Activated naive CD4-positive, alpha-beta T cell treated with anti-CD3 and anti-CD28 coated beads for 36 hours (primary cell): ENCODE results near the gene RUFY3. TPM values are rescaled to one million over a fixed set of nuclear protein-coding genes. Genes with fewer than 3 reads are reported as not detected.
"Not testable (repeated sequence)": the region's sequence is repeated elsewhere in the genome, so short reads cannot be mapped to it uniquely, and the experiment has no call there.

Experiments used
- CTCF ChIA-PET: fragments of 350-600 bp; sonication (Branson Sonifier 250); formaldehyde crosslinking; loops from one replicate; lab custom pipeline; 2021; ENCODE audit warnings: antibody characterized with exemption; lab: Charles Lee
- DNase-seq: peaks from one replicate; pipeline ENCODE4 v3.0.0-alpha.2; 2020
- H3K27ac Mint-ChIP-seq: one replicate; pipeline ENCODE4 v1.8.0; 2021; ENCODE audit warnings: mild to moderate bottlenecking, mixed read lengths
- H3K27me3 Mint-ChIP-seq: one replicate; pipeline ENCODE4 v1.8.0; 2021; ENCODE audit warnings: low read depth, mixed read lengths
- H3K36me3 Mint-ChIP-seq: one replicate; pipeline ENCODE4 v1.8.0; 2021; ENCODE audit warnings: low read depth, mixed read lengths
- H3K4me1 Mint-ChIP-seq: one replicate; pipeline ENCODE4 v1.8.0; 2021; ENCODE audit warnings: low read depth, mixed read lengths
- H3K4me3 Mint-ChIP-seq: one replicate; pipeline ENCODE4 v1.8.0; 2021; ENCODE audit warnings: mild to moderate bottlenecking, moderate library complexity, mixed read lengths
- H3K9me3 Mint-ChIP-seq: one replicate; pipeline ENCODE4 v1.8.0; 2021; ENCODE audit warnings: mixed read lengths
- intact Hi-C: fragments of 100-400 bp; cut with micrococcal nuclease; formaldehyde crosslinking; loops from one replicate; pipeline ENCODE4 v1.15.1; 2023
- total RNA-seq, 2 experiments: library from RNA; stranded (reverse); gene quantifications; one replicate each; pipeline ENCODE4 v1.2.3, GENCODE V29; 2021

RUFY3 gene
- total RNA-seq, 2 experiments from 2014 or later = 14.9 to 18.0 TPM

GRCh38 chr4:70691661-70692060 is 30.1 kb upstream of the RUFY3 start:
- intact Hi-C loops = no loop called here
- Mint-ChIP-seq H3K4me3 (no peak overlapping the region), H3K27me3 (no peaks in the 10 kb centered on the region), H3K9me3 (no peaks in the 10 kb centered on the region), H3K36me3 (peaks cover 29% of the 10 kb centered on the region), H3K27ac (no peak overlapping the region), H3K4me1 (peaks cover 33% of the 10 kb centered on the region)
- DNase-seq = no peak
- CTCF ChIA-PET = interaction anchor here (0.6 to 3.0 kb wide), 2 partner anchors 12 to 20 kb away, joined by 3 to 18 read pairs; no protein-coding TSS in a partner anchor

- H3K4me3 Mint-ChIP-seq, H3K27me3 Mint-ChIP-seq, DNase-seq, intact Hi-C loops, H3K9me3 Mint-ChIP-seq, H3K27ac Mint-ChIP-seq: not testable (repeated sequence)
- CTCF ChIA-PET = interaction anchor here (3.0 kb wide), 1 partner anchor 9 kb away, joined by 18 read pairs; no protein-coding TSS in a partner anchor
- peaks cover 23% of the 10 kb centered on the region for H3K4me1 Mint-ChIP-seq
- peaks cover 17% of the 10 kb centered on the region for H3K36me3 Mint-ChIP-seq
These were observed 27.1 kb upstream of the RUFY3 start for GRCh38 chr4:70694633-70695032.

GRCh38 chr4:70698435-70698834 is 23.3 kb upstream of the RUFY3 start:
- CTCF ChIA-PET = interaction anchor here (2.2 kb wide), 1 partner anchor 9 kb away, joined by 4 read pairs; the partner anchor contains the start of gene UTP3
- H3K4me1 Mint-ChIP-seq, DNase-seq, H3K36me3 Mint-ChIP-seq, H3K9me3 Mint-ChIP-seq, intact Hi-C loops, H3K4me3 Mint-ChIP-seq, H3K27me3 Mint-ChIP-seq, H3K27ac Mint-ChIP-seq: not testable (repeated sequence)

DNA sequence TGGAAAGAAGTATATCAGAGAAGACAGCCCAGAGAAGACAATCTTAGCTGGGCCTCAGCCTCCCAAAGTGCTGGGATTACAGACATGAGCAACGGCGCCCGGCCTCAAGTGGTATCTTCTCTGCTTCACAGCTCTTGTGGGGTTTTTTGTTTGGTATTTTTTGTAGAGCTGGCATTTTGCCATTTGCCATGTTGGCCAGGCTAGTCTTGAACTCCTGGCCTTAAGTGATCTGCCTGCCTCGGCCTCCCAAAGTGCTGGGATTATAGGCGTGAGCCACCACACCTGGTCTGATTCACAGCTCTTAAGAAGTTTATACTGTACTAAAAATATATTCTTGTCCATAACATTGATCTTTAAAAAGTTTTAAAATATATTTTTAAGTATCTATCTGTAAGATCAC is 21.1 kb upstream of the RUFY3 start:
- CTCF ChIA-PET = interaction anchor here (0.8 to 1.2 kb wide), 2 partner anchors 12 to 13 kb away, joined by 3 read pairs; no protein-coding TSS in a partner anchor
- peaks cover 8% of the 10 kb centered on the region for H3K4me1 Mint-ChIP-seq
- H3K27me3 Mint-ChIP-seq = no peaks in the 10 kb centered on the region
- no peak overlapping the region for H3K4me3 Mint-ChIP-seq
- no peaks in the 10 kb centered on the region for H3K9me3 Mint-ChIP-seq
- H3K27ac Mint-ChIP-seq = no peak overlapping the region
- DNase-seq = no peak
- peaks cover 1% of the 10 kb centered on the region for H3K36me3 Mint-ChIP-seq
- intact Hi-C loops = loop anchor here (5.0 kb wide), 1 partner anchor 938 kb away; the partner anchor contains the start of gene SULT1B1

DNA sequence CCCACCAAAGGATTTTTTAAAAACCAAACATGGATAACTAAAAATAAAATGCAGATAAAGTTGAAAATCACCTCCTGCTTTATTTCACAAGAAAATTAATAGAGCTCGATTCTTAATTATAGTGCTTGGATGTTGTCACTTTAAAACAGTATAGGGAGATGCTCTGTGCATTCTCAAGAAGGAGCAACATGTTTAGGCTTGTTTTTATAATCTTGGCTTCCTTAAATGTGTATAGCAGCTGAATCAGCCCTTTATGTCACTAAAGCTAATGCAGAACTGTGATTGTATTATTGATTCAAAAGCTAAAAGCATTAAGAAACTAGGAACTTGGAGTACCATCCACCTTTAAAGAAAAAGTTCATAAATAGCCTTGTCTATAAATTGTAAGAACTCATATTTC is 20.5 kb upstream of the RUFY3 start:
- intact Hi-C loops = loop anchor here (5.0 kb wide), 1 partner anchor 939 kb away; the partner anchor contains the start of gene SULT1B1
- no peaks in the 10 kb centered on the region for H3K27me3 Mint-ChIP-seq
- no peak overlapping the region for H3K4me3 Mint-ChIP-seq
- DNase-seq = no peak
- no peak overlapping the region for H3K27ac Mint-ChIP-seq
- no peaks in the 10 kb centered on the region for H3K9me3 Mint-ChIP-seq
- CTCF ChIA-PET = interaction anchor here (0.7 to 1.2 kb wide), 3 partner anchors 12 to 321 kb away, joined by 3 read pairs; no protein-coding TSS in a partner anchor
- peaks cover 1% of the 10 kb centered on the region for H3K36me3 Mint-ChIP-seq
- H3K4me1 Mint-ChIP-seq = peaks cover 13% of the 10 kb centered on the region

DNA sequence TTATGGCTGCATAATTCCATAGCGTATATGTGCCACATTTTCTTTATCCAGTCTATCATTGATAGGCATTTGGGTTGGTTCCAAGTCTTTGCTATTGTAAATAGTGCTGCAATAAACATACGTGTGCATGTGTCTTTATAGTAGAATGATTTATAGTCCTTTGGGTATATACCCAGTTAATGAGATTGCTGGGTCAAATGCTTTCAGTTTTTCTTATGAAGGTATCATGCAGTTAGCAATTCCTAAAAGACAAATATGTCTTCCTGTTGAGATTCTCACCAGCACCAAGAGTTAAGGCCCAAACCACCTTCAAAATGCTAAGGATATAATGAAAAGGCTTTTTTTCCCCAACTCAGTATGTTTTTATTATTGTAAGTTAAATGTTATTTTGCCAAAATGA is 19.2 kb upstream of the RUFY3 start:
- H3K4me3 Mint-ChIP-seq, H3K36me3 Mint-ChIP-seq, DNase-seq, H3K9me3 Mint-ChIP-seq, H3K27me3 Mint-ChIP-seq, H3K27ac Mint-ChIP-seq: not testable (repeated sequence)
- CTCF ChIA-PET = interaction anchor here (1.9 to 2.6 kb wide), 4 partner anchors 10 to 35 kb away, joined by 4 to 18 read pairs (median 12); no protein-coding TSS in a partner anchor
- intact Hi-C loops = loop anchor here (5.0 kb wide), 1 partner anchor 940 kb away; the partner anchor contains the start of gene SULT1B1
- peaks cover 19% of the 10 kb centered on the region for H3K4me1 Mint-ChIP-seq

DNA sequence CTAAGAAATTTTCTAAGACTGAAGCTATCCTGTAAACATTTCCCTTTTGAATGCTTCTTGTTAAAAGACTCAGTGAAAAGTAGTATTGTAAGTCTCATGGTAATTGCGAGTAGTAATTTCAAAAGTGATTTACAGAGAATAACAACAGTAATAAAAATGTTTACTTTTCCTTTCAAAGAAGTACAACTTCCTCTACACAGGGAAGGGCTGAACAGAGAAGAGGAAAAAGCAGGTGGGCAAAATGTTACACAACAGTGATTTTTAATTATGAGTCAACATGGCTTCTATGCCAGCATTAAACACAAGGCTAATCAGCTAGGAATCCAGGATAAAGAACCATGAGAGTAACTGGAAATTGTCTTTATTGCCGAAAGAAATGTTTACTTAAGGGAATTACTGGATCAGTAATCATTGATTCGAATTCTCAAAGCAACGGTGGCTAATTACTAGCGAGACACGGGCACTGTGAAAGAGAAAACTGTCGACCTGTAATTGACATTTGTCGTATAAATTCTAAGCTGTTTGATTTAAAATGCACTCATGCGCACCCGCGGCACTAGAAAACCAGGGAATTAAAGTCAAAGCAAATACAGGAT is 18.0 kb upstream of the RUFY3 start:
- Mint-ChIP-seq H3K27me3 (no peaks in the 10 kb centered on the region), H3K27ac (peak overlapping the region; percentile 85), H3K4me3 (peak overlapping the region; percentile 81), H3K36me3 (peaks cover 1% of the 10 kb centered on the region), H3K4me1 (peaks cover 19% of the 10 kb centered on the region), H3K9me3 (no peaks in the 10 kb centered on the region)
- CTCF ChIA-PET = interaction anchor here (0.6 to 2.6 kb wide), 12 partner anchors 11 to 307 kb away, joined by 3 to 18 read pairs (median 4); no protein-coding TSS in a partner anchor
- intact Hi-C loops = loop anchor here (1.0 to 5.0 kb wide), 5 partner anchors 15 to 941 kb away; partner anchors contain the start of genes DCK, SULT1B1 and UTP3
- peak; percentile 31 for DNase-seq

DNA sequence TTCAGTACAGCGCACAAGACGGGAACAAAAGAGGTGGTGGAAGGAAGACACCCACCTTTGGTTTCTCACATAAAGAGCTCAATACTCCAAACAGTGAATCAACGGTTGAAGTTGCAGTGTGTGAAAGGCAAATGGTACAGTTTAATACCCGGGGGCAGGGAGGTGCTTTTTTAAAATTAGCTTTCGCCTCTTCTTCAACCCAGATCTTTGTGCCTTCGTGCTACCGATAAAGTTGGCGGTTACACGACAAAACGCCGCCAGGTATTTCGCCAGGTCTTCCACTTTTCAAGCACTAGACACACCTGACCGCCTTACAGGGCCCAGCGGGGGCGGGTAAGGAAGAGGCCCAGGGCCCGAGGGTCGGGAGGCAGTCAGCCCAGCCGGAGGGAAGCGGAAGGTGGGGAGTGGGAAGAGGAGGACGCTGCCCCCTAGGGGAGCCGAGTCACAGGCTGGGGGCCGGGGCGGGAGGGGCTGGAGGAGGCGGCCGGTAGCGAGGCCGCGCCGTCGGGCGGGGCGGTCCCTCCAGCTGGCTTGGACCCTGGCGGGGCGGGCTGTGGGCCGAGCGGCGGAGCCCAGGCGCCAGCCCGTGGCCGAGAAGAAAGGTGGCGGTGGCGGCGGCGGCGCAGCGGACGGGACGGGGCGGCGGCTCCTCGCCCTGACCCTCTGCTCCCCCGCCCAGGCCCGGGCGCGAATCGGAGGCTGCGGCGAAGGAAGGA is 17.4 kb upstream of the RUFY3 start:
- intact Hi-C loops = loop anchor here (1.0 to 5.0 kb wide), 5 partner anchors 16 to 942 kb away; partner anchors contain the start of genes DCK, SULT1B1 and UTP3
- Mint-ChIP-seq H3K27ac (peak overlapping the region; percentile 85), H3K4me1 (peaks cover 26% of the 10 kb centered on the region), H3K4me3 (peak overlapping the region; percentile 81), H3K27me3 (no peaks in the 10 kb centered on the region), H3K9me3 (no peaks in the 10 kb centered on the region), H3K36me3 (peaks cover 1% of the 10 kb centered on the region)
- peak; percentile 69 for DNase-seq
- CTCF ChIA-PET = interaction anchor here (0.5 to 2.6 kb wide), 14 partner anchors 11 to 318 kb away, joined by 3 to 18 read pairs (median 4); partner anchors contain the start of gene UTP3

DNA sequence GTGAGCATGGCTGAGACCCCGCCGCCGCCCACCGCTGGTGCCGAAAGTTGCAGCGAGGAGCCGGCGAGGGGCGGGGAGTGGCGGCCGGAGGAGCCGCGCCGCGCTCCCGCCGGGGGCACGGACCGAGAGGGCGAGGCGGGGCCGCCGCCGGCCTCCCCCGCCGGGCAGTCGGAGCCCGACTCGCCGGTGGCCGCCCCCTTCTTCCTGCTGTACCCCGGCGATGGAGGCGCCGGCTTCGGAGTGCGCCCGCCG is 16.9 kb upstream of the RUFY3 start:
- H3K27me3 Mint-ChIP-seq = no peaks in the 10 kb centered on the region
- no peak for DNase-seq
- peaks cover 1% of the 10 kb centered on the region for H3K36me3 Mint-ChIP-seq
- H3K27ac Mint-ChIP-seq = no peak overlapping the region
- CTCF ChIA-PET = interaction anchor here (0.9 to 2.6 kb wide), 4 partner anchors 12 to 30 kb away, joined by 6 to 18 read pairs (median 10); partner anchors contain the start of gene UTP3
- intact Hi-C loops = loop anchor here (1.0 to 5.0 kb wide), 9 partner anchors 8 to 943 kb away; partner anchors contain the start of genes DCK, GRSF1, MOB1B and SULT1B1
- peak overlapping the region; percentile 81 for H3K4me3 Mint-ChIP-seq
- H3K9me3 Mint-ChIP-seq = no peaks in the 10 kb centered on the region
- H3K4me1 Mint-ChIP-seq = peaks cover 30% of the 10 kb centered on the region

- peak overlapping the region; percentile 90 for H3K27ac Mint-ChIP-seq
- peaks cover 32% of the 10 kb centered on the region for H3K4me1 Mint-ChIP-seq
- H3K36me3 Mint-ChIP-seq = peaks cover 1% of the 10 kb centered on the region
- intact Hi-C loops = loop anchor here (1.0 to 2.0 kb wide), 6 partner anchors 8 to 221 kb away; partner anchors contain the start of genes GRSF1 and MOB1B
- no peaks in the 10 kb centered on the region for H3K9me3 Mint-ChIP-seq
- CTCF ChIA-PET = interaction anchor here (0.8 to 2.6 kb wide), 5 partner anchors 16 to 29 kb away, joined by 3 to 12 read pairs (median 7); partner anchors contain the start of gene UTP3
- DNase-seq = peak; percentile 74
- H3K4me3 Mint-ChIP-seq = peak overlapping the region; percentile 82
- no peaks in the 10 kb centered on the region for H3K27me3 Mint-ChIP-seq
These were observed 16.4 kb upstream of the RUFY3 start for GRCh38 chr4:70705183-70706043.

DNA sequence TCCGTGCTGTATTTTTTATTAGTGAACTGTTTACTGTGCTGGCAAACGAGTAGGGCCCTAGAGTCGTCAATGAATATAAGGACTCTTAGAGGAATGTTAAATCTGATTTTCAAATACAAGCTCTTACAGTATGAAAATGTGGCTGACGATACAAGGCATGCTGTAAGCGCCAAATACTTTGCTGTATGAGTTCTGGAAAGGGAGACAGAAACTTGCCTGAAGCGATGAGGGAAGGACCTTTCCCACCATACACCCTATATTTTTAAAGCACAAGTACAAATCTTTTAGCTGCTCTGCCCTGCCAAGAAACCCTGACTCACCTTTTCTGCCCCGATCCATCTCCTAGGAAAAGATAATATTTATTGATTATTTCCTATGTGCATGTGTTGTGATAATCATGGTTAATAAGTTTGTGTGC is 15.7 kb upstream of the RUFY3 start:
- Mint-ChIP-seq H3K4me3 (peak overlapping the region; percentile 82), H3K36me3 (peaks cover 1% of the 10 kb centered on the region), H3K27ac (peak overlapping the region; percentile 90), H3K4me1 (peaks cover 32% of the 10 kb centered on the region), H3K27me3 (no peaks in the 10 kb centered on the region), H3K9me3 (no peaks in the 10 kb centered on the region)
- CTCF ChIA-PET = interaction anchor here (0.8 to 1.4 kb wide), 5 partner anchors 17 to 31 kb away, joined by 3 to 9 read pairs (median 6); partner anchors contain the start of gene UTP3
- no peak for DNase-seq
- intact Hi-C loops = no loop called here
